Cardiac fibroblast (primary cell): ENCODE data around the gene CEP170B.
"Not testable (repeated sequence)": the region's sequence is repeated elsewhere in the genome, so short reads cannot be mapped to it uniquely, and the experiment has no call there.

Experiments used
- DNase-seq, 2 donors: peaks; one replicate each; pipeline versions ENCODE4 v3.0.0 to v3.0.0-alpha.2; 2010; ENCODE audit warnings: low read depth in 2 of 2
- H3K4me3 ChIP-seq, 2 donors: replicated peaks in 1 of 2; 1 replicate in 1 of 2; 2 replicates in 1 of 2; pipeline ENCODE4 v1.5.1; 2011; ENCODE audit warnings: low read depth in 2 of 2, low read length in 2 of 2, mild to moderate bottlenecking in 2 of 2, moderate library complexity in 1 of 2
- CTCF ChIP-seq: IDR thresholded peaks from one replicate; pipeline ENCODE4 v1.5.1; 2011; ENCODE audit warnings: low read depth, mild to moderate bottlenecking, low read length, inconsistent platforms

CEP170B gene

GRCh38 chr14:104912053-104912452 lies 47.0 kb downstream of the CEP170B start:
- H3K4me3 ChIP-seq = no peak overlapping the region
- DNase-seq = no peak
- no peak for TF ChIP-seq CTCF

DNA sequence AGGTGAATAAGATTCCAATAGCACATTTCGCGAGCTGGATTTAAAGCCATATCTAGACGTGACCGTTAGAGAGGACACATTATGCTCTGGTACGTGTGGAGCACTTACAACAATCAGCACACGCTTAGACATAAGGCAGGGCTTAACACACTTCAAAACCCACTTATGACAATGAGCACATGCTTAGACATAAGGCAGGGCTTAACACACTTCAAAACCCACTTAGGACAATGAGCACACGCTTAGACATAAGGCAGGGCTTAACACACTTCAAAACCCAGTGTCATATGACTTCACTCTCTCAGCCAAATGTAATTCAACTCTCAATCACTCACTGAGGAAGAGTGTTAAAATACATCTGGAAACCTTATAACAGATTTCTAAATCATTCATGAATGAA lies 48.4 kb downstream of the CEP170B start:
- no peak overlapping the region for H3K4me3 ChIP-seq
- no peak for TF ChIP-seq CTCF
- DNase-seq = no peak

DNA sequence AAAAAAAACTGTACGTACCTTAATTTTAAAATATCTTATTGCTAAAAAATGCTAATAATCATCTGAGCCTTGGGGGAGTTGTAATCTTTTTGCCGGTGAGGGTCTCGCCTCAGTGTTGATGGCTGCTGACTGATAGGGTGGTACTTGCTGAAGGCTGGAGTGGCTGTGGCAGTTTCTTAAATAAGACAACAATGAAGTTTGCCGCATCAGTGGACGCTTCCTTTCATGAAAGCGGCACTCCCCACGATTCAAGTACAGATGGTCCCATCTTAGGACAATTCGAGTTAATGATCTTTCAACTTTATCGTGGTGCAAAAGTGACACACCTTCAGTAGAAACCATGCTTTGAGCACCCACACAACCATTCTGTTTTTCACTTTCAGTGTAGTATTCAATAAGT lies 52.0 kb downstream of the CEP170B start:
- no peak for TF ChIP-seq CTCF
- no peak overlapping the region for H3K4me3 ChIP-seq
- no peak for DNase-seq

DNA sequence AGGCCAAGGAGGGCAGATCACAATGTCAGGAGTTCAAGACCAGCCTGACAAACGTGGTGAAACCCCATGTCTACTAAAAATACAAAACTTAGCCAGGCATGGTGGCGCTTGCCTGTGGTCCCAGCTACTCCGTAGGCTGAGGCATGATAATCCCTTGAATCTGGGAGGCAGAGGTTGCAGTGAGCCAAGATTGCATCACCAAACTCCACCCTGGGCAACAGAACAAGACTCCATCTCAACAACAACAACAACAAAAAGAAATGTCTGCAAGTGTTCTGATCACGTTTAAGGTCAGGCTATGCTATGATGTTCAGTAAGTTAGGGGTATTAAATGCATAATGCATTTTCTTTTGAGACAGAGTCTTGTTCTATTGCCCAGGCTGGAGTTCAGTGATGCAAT lies 52.9 kb downstream of the CEP170B start:
- no peak for DNase-seq
- H3K4me3 ChIP-seq = no peak overlapping the region
- TF ChIP-seq CTCF = no peak

DNA sequence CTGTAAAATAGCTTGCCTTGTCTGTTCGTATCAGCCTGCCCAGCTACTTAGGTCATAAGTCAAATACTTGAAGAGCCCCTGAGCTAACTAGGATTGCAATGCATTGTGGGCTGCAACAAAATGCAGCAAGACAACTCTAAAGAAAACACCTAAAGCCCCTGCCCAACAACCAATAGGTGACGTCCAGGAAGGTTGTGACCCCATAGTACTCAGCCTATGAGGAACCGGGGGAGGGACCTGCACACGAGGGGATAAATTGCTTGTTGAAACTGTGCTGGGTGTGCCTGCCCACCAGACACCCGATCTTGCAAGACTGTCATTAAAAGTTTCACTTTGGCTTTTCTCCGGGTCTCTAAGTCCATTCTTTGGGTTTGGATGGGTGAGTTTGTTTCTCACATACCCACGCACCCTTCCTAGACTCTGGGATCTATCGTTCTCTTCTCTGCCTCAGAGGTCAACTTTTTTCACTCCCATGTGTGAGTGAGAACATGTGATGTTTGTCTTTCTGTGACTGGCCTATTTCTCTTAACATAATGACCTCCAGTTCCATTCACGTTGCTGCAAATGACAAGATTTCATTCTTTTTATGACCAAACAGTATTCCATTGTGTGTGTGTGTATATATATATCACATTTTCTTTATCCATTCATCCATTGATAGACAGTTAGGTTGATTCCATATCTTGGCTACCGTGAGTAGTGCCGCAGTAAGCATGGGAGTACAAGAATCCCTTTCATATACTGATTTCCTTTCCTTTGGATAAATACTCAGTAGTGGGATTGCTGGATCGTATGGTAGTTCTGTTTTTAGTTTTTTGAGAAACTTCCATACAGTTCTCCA lies 54.3 kb downstream of the CEP170B start:
- not testable (repeated sequence) for H3K4me3 ChIP-seq, DNase-seq

- no peak for DNase-seq
- H3K4me3 ChIP-seq = no peak overlapping the region
- TF ChIP-seq CTCF = no peak
These were observed 54.9 kb downstream of the CEP170B start for GRCh38 chr14:104919993-104920315.

- no peak for TF ChIP-seq CTCF
- H3K4me3 ChIP-seq = no peak overlapping the region
These were observed 58.8 kb downstream of the CEP170B start for GRCh38 chr14:104923640-104924420.

More at GRCh38 chr14:104923640-104924420, 58.8 kb downstream of the CEP170B start:
- DNase-seq = no peak
